Measurements from ENCODE around the gene EXOC3L2.
"Not testable (repeated sequence)": the region's sequence is repeated elsewhere in the genome, so short reads cannot be mapped to it uniquely, and the experiment has no call there.

The EXOC3L2 gene

GRCh38 chr19:45245334-45245787, at the start of gene EXOC3L2:
Gene EXOC3L2, minus strand, starts transcription at chr19:45245407. Its CDS starts 6,362 bp downstream, at chr19:45239045.
- no peak for DNase-seq (ENCODE audit: low read depth)

DNA sequence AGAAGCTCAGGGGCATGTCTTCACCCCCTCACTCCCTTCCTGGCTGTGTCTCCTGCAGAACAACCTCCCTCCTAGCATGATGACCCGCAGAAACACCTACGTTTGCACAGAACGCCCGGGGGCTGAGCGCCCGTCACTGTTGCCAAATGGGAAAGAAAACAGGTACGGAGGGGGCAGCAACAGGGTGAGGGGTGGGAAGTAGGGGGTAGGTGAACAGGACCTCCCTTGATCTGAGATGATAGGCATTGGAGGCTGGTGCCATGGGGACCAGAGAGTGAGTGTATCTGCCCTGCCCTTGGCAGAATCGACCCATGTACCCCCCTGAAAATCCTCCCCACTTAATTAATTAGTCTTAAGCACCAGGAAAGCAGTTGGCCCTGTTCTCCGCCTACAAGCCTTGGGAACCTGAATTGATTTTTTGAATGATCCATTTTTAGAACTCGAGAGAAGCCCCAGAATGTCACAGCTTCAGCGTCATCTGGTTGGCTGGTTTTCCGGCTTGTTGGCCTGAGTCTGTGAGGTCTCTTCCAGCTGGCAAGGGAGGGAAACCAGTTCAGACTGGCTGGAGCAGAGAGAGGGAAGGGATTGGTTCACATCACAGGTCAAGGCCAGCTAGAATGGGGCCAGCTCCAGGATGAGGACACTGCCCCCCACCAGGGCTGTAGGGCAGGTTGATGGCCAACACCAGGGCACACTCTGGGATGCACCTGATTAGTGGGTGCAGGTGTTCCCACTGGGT, 49.3 kb upstream of the EXOC3L2 start:
- no peak for DNase-seq (ENCODE audit: low read depth)

DNA sequence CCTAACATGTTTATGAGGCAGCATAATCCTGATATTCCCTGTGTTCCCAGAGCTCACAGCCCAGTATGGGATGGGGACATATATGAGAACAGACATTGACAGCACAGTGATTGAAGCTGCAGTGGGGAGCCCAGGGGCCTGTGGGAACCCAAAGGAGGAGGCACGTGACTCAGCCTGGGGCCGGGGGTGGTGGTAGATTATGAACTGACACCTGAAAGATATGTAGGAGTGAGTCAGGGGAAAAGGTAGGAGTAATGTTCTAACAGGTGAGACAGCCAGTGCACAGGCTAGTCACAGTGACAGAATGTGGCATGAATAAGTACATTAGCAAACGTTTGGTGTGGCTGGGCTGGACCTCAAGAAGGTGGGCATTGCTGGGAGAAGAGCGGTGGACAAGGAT, 48.5 kb upstream of the EXOC3L2 start:
- no peak for DNase-seq (ENCODE audit: low read depth)

GRCh38 chr19:45291834-45292233, 46.6 kb upstream of the EXOC3L2 start:
- DNase-seq (ENCODE audit: low read depth): no peak

DNA sequence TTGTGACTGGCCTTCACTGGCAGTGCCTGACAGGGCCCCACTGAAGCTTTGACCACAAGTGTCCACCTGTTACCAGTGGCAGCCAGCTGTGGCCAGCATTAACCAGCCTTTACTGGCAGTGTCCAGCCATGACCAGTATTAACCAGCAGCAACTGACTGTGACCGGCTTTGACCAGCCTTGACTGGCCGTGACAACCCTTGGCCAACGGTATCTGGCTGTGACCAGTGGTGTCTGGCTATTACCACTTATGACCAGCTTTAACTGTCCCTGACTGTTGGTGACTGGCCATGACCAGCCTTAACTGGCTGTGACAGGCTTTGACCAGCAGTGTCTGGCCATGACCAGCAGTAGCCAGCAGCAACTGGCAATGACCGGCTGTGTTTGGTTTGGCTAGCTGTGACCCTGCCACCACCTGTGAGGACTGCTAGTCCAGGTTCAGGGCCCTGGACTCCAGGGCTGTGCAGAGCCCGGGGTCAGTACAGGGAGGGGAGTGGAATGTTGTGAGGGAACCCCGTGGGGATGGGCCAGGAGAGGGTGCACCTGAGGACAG, 45.2 kb upstream of the EXOC3L2 start:
- no peak for DNase-seq (ENCODE audit: low read depth)

- DNase-seq (ENCODE audit: low read depth): no peak
Measured at GRCh38 chr19:45283443-45284033, 38.3 kb upstream of the EXOC3L2 start.

GRCh38 chr19:45280471-45280961, 35.3 kb upstream of the EXOC3L2 start:
- DNase-seq (ENCODE audit: low read depth): no peak

DNA sequence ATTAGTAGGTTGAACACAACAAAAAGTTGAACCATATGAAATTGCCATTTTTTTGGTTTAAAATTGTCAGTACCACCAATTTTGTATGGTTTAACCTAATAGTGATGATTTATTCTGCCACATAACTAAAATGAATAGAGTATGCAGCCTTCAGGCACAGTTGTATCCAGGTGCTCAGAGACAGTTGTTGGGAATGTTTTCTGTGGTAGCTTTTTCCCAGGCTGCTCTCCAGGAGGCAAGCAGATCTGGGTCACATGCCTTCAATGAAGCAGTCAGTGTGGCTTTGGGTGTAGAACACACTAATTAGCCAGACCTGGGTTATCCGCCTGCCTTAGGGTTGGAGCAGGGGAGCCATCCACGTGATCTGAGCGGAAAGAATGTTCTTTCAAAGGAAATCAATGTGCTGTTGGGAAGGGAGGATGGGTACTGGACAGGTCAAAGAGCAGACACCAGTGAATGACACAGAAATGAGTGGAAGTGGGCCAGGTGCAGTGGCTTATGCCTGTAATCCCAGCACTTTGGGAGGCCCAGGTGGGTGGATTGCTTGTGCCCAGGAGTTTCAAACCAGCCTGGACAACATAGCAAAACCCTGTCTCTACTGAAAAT, 34.5 kb upstream of the EXOC3L2 start:
- DNase-seq (ENCODE audit: low read depth): no peak

DNA sequence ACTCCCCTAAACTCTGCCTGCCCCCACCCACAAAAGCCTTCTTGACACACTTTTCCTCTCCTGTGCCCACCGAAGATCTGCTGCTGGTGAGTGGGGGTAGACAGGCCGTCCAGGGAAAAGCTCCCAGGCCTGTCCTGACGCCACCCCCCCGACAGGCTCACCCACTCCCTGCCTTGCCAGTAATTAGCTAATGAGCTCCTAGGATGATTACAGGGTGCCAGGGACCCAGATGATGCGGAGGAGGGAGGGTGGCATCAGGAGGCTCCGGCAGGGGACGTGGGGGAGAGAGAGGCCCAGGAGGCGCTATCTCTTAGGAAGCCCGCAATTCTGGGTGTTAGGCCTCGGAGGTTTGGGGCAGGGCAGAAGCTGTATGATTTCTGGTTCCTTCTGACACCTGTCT, 32.9 kb upstream of the EXOC3L2 start:
- no peak for DNase-seq (ENCODE audit: low read depth)

- DNase-seq (ENCODE audit: low read depth): no peak
Measured at GRCh38 chr19:45276284-45276687, 31.1 kb upstream of the EXOC3L2 start.

- no peak for DNase-seq (ENCODE audit: low read depth)
Measured at GRCh38 chr19:45275370-45275971, 30.3 kb upstream of the EXOC3L2 start.

GRCh38 chr19:45273521-45273855, 28.3 kb upstream of the EXOC3L2 start:
- no peak for DNase-seq (ENCODE audit: low read depth)

DNA sequence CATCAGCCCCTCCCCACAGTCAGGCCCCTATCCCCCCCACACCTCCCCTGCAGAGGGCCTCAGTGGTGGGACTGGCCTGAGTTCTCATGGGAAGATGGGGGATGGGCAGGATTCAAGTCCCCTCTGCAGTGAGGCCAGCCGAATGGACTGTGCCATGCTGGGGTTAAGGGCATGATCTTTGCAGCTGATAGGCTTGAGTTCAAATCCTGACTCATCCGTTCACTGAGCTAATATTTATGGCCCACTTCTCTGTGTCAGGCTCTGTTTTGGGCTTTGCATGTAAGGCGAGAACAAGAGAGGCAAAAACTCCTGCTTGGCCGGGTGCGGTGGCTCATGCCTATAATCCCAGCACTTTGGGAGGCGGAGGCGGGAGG, 26.5 kb upstream of the EXOC3L2 start:
- DNase-seq (ENCODE audit: low read depth): no peak

DNA sequence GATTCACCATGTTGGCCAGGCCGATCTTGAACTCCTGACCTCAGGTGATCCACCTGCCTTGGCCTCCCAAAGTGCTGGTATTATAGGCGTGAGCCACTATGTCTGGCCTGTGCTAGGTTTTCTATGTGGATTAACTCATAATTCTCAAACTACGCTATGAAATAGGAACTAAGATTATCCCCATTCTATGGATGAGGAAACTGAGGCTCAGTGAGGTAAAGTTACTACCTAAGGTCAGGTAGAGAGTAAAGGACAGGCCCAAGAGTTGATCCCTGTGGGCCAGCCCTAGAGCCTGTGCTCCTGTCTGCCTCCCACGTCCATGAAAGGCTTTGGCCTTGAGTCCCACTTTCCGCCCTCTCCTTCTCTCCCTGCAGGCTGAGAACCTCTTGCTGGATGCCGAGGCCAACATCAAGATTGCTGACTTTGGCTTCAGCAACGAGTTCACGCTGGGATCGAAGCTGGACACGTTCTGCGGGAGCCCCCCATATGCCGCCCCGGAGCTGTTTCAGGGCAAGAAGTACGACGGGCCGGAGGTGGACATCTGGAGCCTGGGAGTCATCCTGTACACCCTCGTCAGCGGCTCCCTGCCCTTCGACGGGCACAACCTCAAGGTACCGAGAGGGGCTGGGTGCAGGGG, 26.0 kb upstream of the EXOC3L2 start:
- no peak for DNase-seq (ENCODE audit: low read depth)

DNA sequence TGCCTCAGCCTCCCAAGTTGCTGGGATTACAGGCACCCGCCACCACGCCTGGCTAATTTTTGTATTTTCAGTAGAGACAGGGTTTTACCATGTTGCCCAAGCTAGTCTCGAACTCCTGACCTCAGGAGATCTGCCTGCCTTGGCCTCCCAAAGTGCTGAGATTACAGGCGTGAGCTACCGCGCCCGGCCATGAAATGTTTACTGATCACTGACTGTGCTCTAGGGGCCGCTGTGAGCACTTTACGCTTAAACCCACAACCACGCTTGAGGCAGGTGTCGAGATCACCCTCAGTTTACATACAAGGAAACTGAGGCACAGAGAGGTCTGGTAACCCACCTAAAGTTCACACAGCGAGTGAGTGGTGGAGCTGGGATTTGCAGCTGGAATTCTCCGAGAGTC, 24.7 kb upstream of the EXOC3L2 start:
- DNase-seq (ENCODE audit: low read depth): not testable (repeated sequence)

- DNase-seq (ENCODE audit: low read depth): no peak
Measured at GRCh38 chr19:45267296-45267695, 22.1 kb upstream of the EXOC3L2 start.

DNA sequence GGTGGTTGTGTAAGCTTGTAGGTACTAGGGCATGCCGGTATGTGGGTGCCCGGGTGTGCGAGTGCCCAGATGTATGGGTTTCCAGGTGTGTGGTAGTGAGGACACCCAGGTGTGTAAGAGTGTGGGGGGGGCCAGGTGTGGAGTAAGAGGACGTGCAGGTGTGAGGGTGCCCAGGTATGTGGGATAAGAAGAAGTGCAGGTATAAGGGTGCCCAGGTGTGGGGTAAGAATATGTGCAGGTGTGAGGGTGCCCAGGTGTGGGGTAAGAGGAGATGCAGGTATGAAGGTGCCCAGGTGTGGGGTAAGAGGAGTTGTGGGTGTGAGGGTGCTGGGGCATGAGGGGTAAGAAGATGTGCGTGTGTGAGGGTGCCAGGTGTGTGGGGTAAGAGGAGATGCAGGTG, 20.2 kb upstream of the EXOC3L2 start:
- DNase-seq (ENCODE audit: low read depth): no peak

DNA sequence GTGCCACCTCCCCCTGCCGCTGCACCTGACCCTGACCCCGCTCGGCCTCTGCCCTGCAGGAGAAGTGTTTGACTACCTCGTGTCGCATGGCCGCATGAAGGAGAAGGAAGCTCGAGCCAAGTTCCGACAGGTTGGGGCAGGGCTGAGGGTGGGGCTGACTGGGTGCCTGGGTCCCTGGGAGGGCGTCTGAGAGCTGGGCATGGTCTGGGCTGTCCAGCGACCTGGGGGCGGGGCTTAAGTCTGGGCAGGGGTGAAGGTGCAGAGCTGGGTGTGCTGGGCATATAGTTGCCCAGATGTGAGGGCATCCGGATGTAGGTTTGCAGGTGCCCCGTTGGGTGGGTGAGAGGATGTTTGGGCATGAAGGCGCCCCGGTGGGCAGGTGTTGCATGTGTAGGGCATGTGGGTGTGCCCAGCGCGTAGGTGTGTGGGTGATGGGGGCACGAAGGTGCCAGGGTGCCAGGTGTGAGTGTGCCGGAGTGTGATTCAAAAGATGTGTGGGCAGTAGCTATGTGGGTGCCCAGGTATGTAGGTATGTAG, 19.6 kb upstream of the EXOC3L2 start:
- no peak for DNase-seq (ENCODE audit: low read depth)

DNA sequence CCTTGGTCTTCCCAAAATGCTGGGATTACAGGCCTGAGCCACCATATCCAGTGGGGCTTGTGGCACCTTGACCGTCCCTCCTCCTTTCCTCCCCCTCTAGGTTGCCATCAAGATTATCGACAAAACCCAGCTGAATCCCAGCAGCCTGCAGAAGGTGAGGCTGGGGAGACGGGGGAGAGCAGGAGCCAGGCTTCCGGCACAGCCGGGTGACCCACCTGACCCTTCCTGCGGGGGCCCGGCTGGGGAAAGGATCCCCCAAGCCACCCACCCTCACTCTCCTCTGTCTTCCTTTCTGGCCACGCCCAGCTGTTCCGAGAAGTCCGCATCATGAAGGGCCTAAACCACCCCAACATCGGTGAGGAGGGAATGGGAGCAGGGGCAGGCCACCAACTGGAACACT, 17.8 kb upstream of the EXOC3L2 start:
- no peak for DNase-seq (ENCODE audit: low read depth)

DNA sequence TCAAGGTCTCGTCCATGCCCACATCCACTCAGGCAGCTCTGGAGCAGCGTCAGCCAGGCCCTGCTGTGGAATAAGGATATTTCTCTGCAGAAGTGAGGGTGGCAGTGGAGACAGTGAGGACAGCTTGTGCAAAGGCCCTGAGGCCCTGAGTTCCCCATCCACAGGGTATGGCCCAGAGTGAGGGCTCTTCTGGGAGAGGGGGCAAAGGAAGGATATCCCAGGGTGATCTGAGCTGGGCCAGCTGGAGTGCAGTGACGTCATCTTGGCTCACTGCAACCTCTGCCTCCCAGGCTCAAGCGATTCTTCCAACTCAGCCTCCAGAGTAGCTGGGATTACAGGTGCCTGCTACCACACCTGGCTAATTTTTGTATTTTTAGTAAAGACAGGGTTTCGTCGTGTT, 17.4 kb upstream of the EXOC3L2 start:
- DNase-seq (ENCODE audit: low read depth): no peak

DNA sequence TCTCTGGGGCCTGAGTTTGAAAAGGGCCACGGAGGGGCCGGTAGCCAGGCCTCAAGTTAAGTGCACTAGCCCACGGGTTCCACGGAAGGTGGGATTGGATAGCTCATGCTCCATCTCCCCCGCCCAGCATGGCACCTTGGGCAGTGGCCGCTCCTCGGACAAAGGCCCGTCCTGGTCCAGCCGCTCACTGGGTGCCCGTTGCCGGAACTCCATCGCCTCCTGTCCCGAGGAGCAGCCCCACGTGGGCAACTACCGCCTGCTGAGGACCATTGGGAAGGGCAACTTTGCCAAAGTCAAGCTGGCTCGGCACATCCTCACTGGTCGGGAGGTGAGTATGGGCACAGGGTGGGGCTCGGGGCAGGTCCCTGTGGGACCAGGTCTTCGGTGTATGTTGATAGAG, 13.7 kb upstream of the EXOC3L2 start:
- DNase-seq (ENCODE audit: low read depth): no peak

DNA sequence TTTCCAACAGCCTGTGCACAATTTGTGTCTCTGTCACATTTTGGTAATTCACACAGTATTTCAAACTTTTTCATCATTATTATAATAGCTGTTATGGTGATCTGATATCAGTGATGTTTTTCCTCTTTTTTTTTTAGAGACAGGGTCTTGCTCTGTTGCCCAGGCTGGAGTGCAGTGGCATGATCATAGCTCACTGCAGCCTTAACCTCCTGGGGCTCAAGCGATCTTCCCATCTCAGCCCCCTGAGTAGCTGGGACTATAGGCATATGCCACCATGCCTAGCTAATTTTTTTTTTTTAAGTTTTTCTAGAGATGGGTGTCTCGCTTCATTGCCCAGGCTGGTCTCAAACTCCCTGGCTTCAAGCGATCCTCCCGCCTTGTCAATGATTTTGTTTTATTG, 11.6 kb upstream of the EXOC3L2 start:
- no peak for DNase-seq (ENCODE audit: low read depth)
